Measurements from ENCODE around the gene CAV1. TPM values are rescaled to one million over a fixed set of nuclear protein-coding genes. Genes with fewer than 3 reads are reported as not detected.

CAV1 gene
- total RNA-seq, 4 donors from 2014 or later, result 183 to 351 (median 300) TPM

- peak in 1 of 2 donors; percentile 45 for DNase-seq
- intact Hi-C loops (cut with DNase I; ENCODE audit: low total_unique reads), result no loop called here
Measured at GRCh38 chr7:116500078-116500853, 24.6 kb upstream of the CAV1 start.

GRCh38 chr7:116501425-116502167 lies 23.2 kb upstream of the CAV1 start:
- H3K4me3 ChIP-seq, result peak overlapping the region in 1 of 2 donors; percentile 90
- H3K36me3 ChIP-seq, result no peaks in the 10 kb centered on the region
- H3K27ac ChIP-seq, result peak overlapping the region; percentile 86 to 97
- DNase-seq, result peak; percentile 17 to 33
- intact Hi-C loops (cut with DNase I; ENCODE audit: low total_unique reads), result no loop called here
- TF ChIP-seq POLR2A (IDR thresholded peaks at IDR 0.05) (no peak), CTCF (IDR thresholded peaks at IDR 0.05) (no peak)
- no peaks in the 10 kb centered on the region for H3K9me3 ChIP-seq
- H3K4me1 ChIP-seq, result no peaks in the 10 kb centered on the region
- no peaks in the 10 kb centered on the region for H3K27me3 ChIP-seq

More at GRCh38 chr7:116500078-116500853, 24.6 kb upstream of the CAV1 start:
- no peaks in the 10 kb centered on the region for H3K9me3 ChIP-seq
- no peak for TF ChIP-seq CTCF (IDR thresholded peaks at IDR 0.05)
- TF ChIP-seq POLR2A (IDR thresholded peaks at IDR 0.05), result no peak
- peak overlapping the region; percentile 86 to 97 for H3K27ac ChIP-seq
- no peaks in the 10 kb centered on the region for H3K36me3 ChIP-seq
- peak overlapping the region; percentile 79 to 90 for H3K4me3 ChIP-seq
- no peaks in the 10 kb centered on the region for H3K4me1 ChIP-seq
- H3K27me3 ChIP-seq, result no peaks in the 10 kb centered on the region

- Histone ChIP-seq H3K36me3 (no peaks in the 10 kb centered on the region), H3K27me3 (no peaks in the 10 kb centered on the region), H3K4me1 (no peaks in the 10 kb centered on the region), H3K9me3 (no peaks in the 10 kb centered on the region), H3K4me3 (peak overlapping the region in 1 of 2 donors; percentile 90), H3K27ac (peak overlapping the region; percentile 86 to 97)
- no peak for DNase-seq
- intact Hi-C loops (cut with DNase I; ENCODE audit: low total_unique reads), result no loop called here
- TF ChIP-seq CTCF (IDR thresholded peaks at IDR 0.05), result no peak
- no peak for TF ChIP-seq POLR2A (IDR thresholded peaks at IDR 0.05)
Measured at GRCh38 chr7:116502201-116503096, 22.4 kb upstream of the CAV1 start.

- Histone ChIP-seq H3K36me3 (no peaks in the 10 kb centered on the region), H3K9me3 (no peaks in the 10 kb centered on the region), H3K4me3 (no peak overlapping the region), H3K27ac (peak overlapping the region; percentile 9 to 42), H3K27me3 (no peaks in the 10 kb centered on the region), H3K4me1 (no peaks in the 10 kb centered on the region)
- DNase-seq, result no peak
- intact Hi-C loops (cut with DNase I; ENCODE audit: low total_unique reads), result no loop called here
- TF ChIP-seq CTCF (IDR thresholded peaks at IDR 0.05) (no peak), POLR2A (IDR thresholded peaks at IDR 0.05) (no peak)
Measured at GRCh38 chr7:116503835-116504234, 21.0 kb upstream of the CAV1 start.
